Endothelial cell (in vitro differentiated cells): ENCODE data around the gene RABL3. TPM values are rescaled to one million over a fixed set of nuclear protein-coding genes. Genes with fewer than 3 reads are reported as not detected.
"Not testable (repeated sequence)": the region's sequence is repeated elsewhere in the genome, so short reads cannot be mapped to it uniquely, and the experiment has no call there.

Experiments
- DNase-seq: peaks from one replicate; pipeline ENCODE4 v3.0.0; 2021; ENCODE audit warnings: low spot score
- H3K27ac Mint-ChIP-seq: one replicate; pipeline ENCODE4 v1.8.0; 2021; ENCODE audit warnings: mixed read lengths, inconsistent platforms; ENCODE audit not compliant: unreplicated experiment
- H3K27me3 Mint-ChIP-seq: one replicate; pipeline ENCODE4 v1.8.0; 2021; ENCODE audit warnings: mild to moderate bottlenecking, moderate library complexity, mixed read lengths, inconsistent platforms; ENCODE audit not compliant: unreplicated experiment
- H3K36me3 Mint-ChIP-seq: one replicate; pipeline ENCODE4 v1.8.0; 2021; ENCODE audit warnings: mild to moderate bottlenecking, low read depth, mixed read lengths, inconsistent platforms; ENCODE audit not compliant: unreplicated experiment
- H3K4me1 Mint-ChIP-seq: one replicate; pipeline ENCODE4 v1.8.0; 2021; ENCODE audit warnings: mild to moderate bottlenecking, mixed read lengths, inconsistent platforms; ENCODE audit not compliant: unreplicated experiment
- H3K4me3 Mint-ChIP-seq: one replicate; pipeline ENCODE4 v1.8.0; 2021; ENCODE audit warnings: mild to moderate bottlenecking, mixed read lengths, inconsistent platforms; ENCODE audit not compliant: unreplicated experiment
- H3K9me3 Mint-ChIP-seq: one replicate; pipeline ENCODE4 v1.8.0; 2021; ENCODE audit warnings: mixed read lengths, inconsistent platforms; ENCODE audit not compliant: unreplicated experiment
- total RNA-seq: library from RNA; stranded (reverse); fragmentation: NEBNext Ultra II Directional; extraction: Animal tissue kit (Norgen Biotek cat#: 25700); gene quantifications from one replicate; pipeline ENCODE4 v1.2.1, GENCODE V29; 2021; ENCODE audit not compliant: unreplicated experiment
- TF ChIP-seq, protein P1 (sequence below): fragments of 200-600 bp; sonication (generic); IDR thresholded peaks from one replicate; pipeline ENCODE4 v1.5.0; 2021; ENCODE audit warnings: antibody characterized with exemption; ENCODE audit not compliant: unreplicated experiment

The RABL3 gene
- total RNA-seq, 1 donor from 2014 or later = 15.1 TPM

DNA sequence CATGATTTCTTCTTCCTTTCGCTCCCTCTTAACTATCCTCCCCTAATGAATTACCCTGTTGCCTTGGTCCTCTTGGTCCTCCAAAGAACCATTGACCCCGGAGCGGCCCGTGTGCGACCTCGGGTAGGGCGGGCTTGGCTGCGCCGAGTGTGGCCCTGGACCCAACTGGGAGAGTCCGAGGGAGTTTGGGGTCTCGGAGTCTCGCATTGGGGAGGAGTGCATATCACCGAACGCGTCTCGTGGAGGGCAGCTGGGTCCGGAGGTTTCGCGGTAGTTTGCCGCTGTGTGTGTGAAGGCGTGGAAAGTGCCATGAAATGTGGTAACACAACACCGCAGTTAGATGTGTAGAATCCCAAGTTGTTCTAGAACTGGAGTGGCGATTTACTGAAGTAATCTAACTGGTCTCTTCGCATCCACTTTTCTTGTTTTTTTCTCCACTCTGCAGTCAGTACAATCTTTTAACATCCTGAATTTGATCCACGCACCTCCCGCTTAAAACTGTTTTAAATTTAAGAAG, 591 bp upstream of the RABL3 start:
- H3K9me3 Mint-ChIP-seq = no peaks in the 10 kb centered on the region
- peak overlapping the region; percentile 92 for H3K4me3 Mint-ChIP-seq
- no peak for DNase-seq
- TF ChIP-seq, protein P1, sequence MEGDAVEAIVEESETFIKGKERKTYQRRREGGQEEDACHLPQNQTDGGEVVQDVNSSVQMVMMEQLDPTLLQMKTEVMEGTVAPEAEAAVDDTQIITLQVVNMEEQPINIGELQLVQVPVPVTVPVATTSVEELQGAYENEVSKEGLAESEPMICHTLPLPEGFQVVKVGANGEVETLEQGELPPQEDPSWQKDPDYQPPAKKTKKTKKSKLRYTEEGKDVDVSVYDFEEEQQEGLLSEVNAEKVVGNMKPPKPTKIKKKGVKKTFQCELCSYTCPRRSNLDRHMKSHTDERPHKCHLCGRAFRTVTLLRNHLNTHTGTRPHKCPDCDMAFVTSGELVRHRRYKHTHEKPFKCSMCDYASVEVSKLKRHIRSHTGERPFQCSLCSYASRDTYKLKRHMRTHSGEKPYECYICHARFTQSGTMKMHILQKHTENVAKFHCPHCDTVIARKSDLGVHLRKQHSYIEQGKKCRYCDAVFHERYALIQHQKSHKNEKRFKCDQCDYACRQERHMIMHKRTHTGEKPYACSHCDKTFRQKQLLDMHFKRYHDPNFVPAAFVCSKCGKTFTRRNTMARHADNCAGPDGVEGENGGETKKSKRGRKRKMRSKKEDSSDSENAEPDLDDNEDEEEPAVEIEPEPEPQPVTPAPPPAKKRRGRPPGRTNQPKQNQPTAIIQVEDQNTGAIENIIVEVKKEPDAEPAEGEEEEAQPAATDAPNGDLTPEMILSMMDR = no peak
- peaks cover 35% of the 10 kb centered on the region for H3K4me1 Mint-ChIP-seq
- H3K36me3 Mint-ChIP-seq = peaks cover 13% of the 10 kb centered on the region
- H3K27me3 Mint-ChIP-seq = peaks cover 7% of the 10 kb centered on the region
- H3K27ac Mint-ChIP-seq = peak overlapping the region; percentile 93

DNA sequence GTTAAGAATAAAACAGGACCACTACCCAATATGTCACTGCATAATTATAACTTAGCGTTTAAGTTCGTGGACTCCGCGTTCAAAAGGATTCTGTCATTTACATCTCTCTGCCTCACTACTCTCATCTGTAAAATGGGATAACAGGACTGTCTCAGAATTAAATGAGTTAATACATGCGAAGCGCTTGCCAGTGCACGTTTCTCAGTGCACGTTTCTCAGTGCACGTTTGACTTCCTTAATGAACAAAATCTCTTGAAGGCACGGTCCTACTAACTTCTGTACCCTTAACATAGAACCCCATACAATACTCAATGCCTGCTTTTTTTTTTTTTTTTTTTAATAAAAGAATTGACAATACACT, 499 bp downstream of the RABL3 start:
- Mint-ChIP-seq H3K36me3 (peaks cover 16% of the 10 kb centered on the region), H3K4me1 (peaks cover 35% of the 10 kb centered on the region), H3K4me3 (peak overlapping the region; percentile 92), H3K27me3 (peaks cover 6% of the 10 kb centered on the region), H3K27ac (peak overlapping the region; percentile 93), H3K9me3 (peaks cover 5% of the 10 kb centered on the region)
- TF ChIP-seq, protein P1 = no peak
- no peak for DNase-seq

DNA sequence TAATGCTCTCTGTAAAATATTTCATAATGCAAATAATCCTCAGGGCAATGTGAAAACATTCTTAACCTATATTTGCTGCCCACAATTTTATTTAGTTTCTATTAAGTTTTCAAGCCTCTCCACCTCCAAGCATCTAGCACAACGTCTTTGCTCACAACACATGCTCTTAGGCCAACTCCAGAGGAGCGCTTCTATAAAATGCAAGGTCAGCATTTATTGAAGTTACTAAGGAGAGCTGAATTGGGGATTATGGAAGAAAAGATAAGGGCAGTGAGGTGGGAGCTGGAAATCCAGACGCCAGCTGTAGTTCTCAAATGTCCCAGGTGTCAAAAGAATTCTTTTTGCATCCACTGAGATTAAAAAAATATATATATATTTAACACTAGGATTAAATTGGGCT, 996 bp downstream of the RABL3 start:
- peaks cover 19% of the 10 kb centered on the region for H3K36me3 Mint-ChIP-seq
- H3K4me1 Mint-ChIP-seq = peaks cover 35% of the 10 kb centered on the region
- H3K27me3 Mint-ChIP-seq = peaks cover 6% of the 10 kb centered on the region
- no peak overlapping the region for H3K27ac Mint-ChIP-seq
- peaks cover 6% of the 10 kb centered on the region for H3K9me3 Mint-ChIP-seq
- no peak for DNase-seq
- no peak overlapping the region for H3K4me3 Mint-ChIP-seq
- TF ChIP-seq, protein P1 = no peak

DNA sequence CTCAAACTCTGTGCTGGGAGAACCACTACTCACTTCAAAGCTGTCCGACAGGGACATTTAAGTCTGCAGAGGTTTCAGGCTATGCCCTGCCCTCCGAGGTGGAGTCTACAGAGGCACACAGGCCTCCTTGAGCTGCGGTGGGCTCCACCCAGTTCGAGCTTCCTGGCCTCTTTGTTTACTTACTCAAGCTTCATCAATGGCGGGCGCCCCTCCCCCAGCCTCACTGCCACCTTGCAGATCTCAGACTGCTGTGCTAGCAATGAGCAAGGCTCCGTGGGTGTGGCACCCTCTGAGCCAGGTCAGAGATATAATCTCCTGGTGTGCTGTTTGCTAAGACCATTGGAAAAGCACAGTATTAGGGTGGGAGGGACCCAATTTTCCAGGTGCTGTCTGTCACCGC, 4.3 kb downstream of the RABL3 start:
- Mint-ChIP-seq H3K36me3 (peaks cover 30% of the 10 kb centered on the region), H3K9me3 (peaks cover 10% of the 10 kb centered on the region)
- H3K27ac Mint-ChIP-seq, H3K4me3 Mint-ChIP-seq, DNase-seq, H3K4me1 Mint-ChIP-seq, H3K27me3 Mint-ChIP-seq: not testable (repeated sequence)

DNA sequence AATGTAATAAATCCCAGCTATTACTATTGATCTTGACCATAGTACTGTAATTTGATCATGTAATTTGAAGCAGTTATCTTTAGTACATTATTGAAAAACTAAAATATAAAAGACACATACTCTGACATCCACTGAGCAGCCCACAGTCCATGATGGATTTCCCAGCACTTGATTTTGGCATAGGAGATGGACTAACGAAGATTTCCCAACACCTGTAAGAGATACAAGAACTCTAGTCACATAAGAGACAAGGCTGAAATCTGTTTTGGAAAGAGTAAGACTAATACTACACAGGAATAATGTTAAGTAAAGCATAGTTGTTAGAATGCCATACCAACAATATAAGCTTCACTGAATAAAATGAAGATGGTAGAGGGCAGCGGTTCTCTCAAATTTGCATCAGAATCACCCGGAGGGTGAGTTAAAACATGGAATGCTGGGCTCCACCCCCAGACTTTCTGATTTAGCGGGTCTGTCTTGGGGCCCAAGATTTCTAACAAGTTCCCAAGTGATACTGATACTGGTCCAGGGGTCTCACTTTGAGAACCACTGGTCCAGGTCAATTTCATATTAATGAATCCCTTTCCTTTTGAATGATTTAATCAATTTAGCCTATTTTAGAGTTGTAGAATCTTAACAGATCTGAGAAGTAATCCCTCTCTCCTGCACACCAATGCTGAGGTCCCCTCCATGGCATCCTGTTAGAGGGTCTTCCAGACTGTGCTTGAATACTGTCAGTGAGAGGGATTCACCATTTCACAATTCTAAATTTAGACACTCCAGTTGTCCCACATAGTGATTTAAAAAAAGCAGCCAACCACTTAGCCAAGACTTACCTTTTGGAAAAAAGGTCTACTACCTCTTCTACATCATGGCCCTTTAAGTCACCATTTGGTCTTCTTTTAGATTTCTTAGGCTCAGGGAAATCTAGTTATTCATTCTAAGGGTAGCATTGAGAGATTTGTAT, 11.5 kb downstream of the RABL3 start:
- peaks cover 9% of the 10 kb centered on the region for H3K36me3 Mint-ChIP-seq
- DNase-seq = no peak
- H3K9me3 Mint-ChIP-seq = no peaks in the 10 kb centered on the region
- H3K27ac Mint-ChIP-seq = no peak overlapping the region
- H3K4me1 Mint-ChIP-seq = no peaks in the 10 kb centered on the region
- H3K27me3 Mint-ChIP-seq = peaks cover 1% of the 10 kb centered on the region
- TF ChIP-seq, protein P1 = no peak
- H3K4me3 Mint-ChIP-seq = no peak overlapping the region
